RPMI8226 (cell line): ENCODE results near the gene SLC35E3.
A peak's percentile ranks its signal among the peaks of the same experiment; 100 is the strongest.
"Not testable (repeated sequence)": the region's sequence is repeated elsewhere in the genome, so short reads cannot be mapped to it uniquely, and the experiment has no call there.

Experiments used
- DNase-seq: peaks from one replicate; pipeline ENCODE4 v3.0.0-alpha.2; 2015

SLC35E3 gene

GRCh38 chr12:68796399-68796798 lies 50.4 kb downstream of the SLC35E3 start:
- DNase-seq, result no peak

DNA sequence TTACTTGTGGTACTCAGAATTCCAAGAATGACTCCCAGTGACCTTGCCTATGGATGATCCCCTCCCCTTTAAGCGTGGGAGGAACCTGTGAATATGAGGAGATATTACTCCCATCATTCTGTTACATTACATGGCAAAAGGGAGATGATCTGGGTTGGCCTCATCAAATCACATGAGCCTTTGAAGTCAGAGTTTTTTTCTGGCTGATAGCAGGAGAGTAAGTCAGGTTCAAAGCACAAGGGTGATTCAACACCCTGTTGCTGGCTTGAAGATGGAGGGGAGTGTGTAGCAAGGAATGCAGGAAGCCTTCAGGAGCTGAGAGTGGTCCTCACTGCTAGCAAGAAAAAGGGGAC lies 52.9 kb downstream of the SLC35E3 start:
- DNase-seq, result no peak

DNA sequence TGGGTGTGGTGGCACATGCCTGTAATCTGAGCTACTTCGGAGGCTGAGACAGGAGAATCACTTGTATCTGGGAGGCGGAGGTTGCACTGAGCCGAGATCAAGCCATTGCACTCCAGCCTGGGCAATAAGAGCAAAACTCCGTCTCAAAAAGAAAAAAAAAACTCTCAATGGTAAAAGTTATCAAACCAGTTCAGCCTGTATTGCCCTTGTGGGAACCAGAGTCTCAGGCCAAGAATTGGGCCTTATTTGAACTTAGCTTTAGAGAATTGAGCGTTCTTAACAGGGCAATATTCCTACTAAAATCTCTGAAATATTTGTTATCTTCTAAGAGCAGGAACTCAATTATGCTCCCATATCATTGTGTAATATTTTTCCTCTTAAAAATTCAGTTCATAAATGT lies 54.3 kb downstream of the SLC35E3 start:
- no peak for DNase-seq

DNA sequence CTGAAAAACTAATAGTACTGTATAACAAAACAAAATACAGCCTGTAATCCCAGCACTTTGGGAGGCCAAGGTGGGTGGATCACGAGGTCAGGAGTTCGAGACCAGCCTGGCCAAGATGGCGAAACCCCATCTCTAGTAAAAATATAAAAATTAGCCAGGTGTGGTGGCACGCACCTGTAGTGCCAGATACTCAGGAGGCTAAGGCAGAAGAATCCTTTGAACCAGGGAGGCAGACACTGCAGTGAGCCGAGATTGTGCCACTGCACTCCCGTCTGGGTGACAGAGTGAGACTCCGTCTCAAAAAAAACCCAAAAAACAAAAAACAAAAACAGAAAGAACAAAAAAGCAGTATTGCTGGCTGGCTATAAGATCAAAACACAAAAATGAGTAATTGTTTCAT lies 55.1 kb downstream of the SLC35E3 start:
- DNase-seq, result not testable (repeated sequence)

DNA sequence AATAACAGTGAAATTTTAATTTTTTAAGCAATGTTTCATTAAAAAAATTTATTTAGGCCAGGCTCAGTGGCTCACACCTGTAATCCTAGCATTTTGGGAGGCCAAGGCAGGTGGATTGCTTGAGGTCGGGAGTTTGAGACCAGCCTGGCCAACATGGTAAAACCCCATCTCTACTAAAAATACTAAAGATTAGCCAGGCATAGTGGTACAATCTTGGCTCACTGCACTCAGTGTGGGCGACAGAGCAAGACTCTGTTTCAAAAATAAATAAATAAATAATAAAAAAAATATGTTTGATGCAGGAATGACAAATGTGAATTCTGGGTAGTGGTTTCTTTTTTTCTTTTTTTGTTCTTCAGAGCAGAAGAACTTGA lies 56.4 kb downstream of the SLC35E3 start:
- not testable (repeated sequence) for DNase-seq

- not testable (repeated sequence) for DNase-seq
Measured at GRCh38 chr12:68802911-68803651, 57.1 kb downstream of the SLC35E3 start.

- DNase-seq, result no peak
Measured at GRCh38 chr12:68803948-68804656, 58.1 kb downstream of the SLC35E3 start.

DNA sequence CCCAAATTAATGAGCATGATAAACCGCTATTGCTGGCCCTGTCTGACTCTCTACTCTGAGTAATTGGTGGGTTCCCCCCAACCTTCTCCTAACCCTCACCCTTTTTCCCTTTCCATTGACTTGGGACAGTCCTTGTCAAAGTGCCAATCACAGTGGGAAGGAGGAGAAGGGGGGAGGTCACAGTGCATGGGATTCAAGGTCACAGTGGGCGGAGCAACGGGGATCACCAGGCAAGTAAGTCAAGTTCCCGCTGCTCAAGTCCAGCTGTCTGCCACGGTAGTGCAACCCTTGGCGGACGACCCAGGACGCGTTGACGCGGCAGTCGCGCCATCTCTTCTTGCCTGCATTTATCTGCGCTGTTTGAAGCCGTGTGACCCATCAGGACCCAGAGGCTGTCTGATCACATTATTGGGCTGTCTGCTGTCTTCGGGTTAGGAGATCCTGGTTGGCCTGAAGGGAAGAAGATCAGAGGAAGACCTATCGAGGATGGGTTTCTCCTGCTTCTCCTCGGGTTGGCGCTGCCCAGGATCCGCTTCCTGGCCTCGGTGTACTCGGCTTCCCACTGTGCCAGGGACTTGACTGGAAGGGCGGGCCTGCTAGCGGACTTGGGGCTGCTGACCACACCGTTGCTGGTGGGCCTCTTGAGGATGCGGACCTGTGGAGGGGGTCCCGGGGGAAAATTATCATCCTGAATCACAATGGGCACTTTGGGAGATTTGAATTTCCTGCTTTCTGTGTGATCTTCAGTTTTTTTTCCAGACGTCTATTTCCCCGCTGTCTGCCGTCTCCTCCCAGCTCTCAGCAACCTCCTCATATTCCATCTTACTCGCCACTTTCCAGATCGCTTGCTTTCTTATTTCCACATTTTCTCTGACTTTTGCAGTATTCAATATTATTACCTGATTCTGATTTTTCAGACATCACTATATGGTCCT lies 58.9 kb downstream of the SLC35E3 start:
- no peak for DNase-seq

GRCh38 chr12:68805592-68806120 lies 59.7 kb downstream of the SLC35E3 start:
- no peak for DNase-seq

- peak; percentile 9 for DNase-seq
Measured at GRCh38 chr12:68806488-68807237, 60.7 kb downstream of the SLC35E3 start.

DNA sequence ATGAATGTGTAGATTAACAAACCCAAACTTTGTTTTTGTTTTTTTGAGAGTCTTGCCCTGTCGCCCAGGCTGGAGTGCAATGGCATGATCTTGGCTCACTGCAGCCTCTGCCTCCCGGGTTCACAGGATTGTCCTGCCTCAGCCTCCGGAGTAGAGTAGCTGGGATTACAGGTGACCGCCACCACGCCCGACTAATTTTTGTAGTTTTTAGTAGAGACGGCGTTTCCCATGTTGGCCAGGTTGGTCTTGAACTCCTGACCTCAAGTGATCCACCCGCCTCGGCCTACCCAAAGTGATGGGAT lies 61.2 kb downstream of the SLC35E3 start:
- not testable (repeated sequence) for DNase-seq

DNA sequence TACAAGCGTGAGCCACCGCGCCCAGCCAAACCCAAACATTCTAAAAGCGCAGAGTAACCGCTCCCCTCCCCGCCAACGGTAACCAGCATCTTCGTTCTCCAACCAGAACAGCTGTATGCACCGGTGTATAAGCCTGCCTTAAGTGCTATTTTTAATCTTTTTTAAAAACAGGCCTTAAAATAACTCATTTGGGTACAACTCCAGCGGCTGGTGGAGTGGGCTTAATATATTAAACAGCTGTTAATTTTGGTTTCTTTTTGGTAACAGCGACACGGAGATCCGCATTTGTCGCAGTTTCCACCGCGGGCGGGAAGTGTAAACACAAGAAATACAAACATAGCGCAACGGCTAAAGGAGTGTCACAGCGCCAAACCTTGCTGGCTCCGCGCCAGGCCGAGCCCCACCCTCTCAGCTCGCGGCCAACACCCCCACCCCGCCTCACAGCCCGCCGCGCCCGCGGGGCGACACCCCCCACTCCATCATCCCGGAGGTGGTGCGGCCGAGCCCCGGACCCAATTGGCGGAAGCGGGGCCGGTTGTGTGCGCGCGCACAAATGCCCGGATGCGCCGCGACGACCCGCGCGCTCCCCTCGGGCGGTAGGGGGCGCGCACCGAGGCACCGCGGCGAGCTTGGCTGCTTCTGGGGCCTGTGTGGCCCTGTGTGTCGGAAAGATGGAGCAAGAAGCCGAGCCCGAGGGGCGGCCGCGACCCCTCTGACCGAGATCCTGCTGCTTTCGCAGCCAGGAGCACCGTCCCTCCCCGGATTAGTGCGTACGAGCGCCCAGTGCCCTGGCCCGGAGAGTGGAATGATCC lies 61.8 kb downstream of the SLC35E3 start, which contains the start of gene MDM2:
Gene MDM2, plus strand, starts transcription at position 602 of the 812 bp plus-strand sequence. CDS start 301 bp downstream, outside the sequence.
- DNase-seq, result peak; percentile 97

DNA sequence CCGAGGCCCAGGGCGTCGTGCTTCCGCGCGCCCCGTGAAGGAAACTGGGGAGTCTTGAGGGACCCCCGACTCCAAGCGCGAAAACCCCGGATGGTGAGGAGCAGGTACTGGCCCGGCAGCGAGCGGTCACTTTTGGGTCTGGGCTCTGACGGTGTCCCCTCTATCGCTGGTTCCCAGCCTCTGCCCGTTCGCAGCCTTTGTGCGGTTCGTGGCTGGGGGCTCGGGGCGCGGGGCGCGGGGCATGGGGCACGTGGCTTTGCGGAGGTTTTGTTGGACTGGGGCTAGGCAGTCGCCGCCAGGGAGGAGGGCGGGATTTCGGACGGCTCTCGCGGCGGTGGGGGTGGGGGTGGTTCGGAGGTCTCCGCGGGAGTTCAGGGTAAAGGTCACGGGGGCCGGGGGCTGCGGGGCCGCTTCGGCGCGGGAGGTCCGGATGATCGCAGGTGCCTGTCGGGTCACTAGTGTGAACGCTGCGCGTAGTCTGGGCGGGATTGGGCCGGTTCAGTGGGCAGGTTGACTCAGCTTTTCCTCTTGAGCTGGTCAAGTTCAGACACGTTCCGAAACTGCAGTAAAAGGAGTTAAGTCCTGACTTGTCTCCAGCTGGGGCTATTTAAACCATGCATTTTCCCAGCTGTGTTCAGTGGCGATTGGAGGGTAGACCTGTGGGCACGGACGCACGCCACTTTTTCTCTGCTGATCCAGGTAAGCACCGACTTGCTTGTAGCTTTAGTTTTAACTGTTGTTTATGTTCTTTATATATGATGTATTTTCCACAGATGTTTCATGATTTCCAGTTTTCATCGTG lies 62.6 kb downstream of the SLC35E3 start:
- DNase-seq, result peak; percentile 94

DNA sequence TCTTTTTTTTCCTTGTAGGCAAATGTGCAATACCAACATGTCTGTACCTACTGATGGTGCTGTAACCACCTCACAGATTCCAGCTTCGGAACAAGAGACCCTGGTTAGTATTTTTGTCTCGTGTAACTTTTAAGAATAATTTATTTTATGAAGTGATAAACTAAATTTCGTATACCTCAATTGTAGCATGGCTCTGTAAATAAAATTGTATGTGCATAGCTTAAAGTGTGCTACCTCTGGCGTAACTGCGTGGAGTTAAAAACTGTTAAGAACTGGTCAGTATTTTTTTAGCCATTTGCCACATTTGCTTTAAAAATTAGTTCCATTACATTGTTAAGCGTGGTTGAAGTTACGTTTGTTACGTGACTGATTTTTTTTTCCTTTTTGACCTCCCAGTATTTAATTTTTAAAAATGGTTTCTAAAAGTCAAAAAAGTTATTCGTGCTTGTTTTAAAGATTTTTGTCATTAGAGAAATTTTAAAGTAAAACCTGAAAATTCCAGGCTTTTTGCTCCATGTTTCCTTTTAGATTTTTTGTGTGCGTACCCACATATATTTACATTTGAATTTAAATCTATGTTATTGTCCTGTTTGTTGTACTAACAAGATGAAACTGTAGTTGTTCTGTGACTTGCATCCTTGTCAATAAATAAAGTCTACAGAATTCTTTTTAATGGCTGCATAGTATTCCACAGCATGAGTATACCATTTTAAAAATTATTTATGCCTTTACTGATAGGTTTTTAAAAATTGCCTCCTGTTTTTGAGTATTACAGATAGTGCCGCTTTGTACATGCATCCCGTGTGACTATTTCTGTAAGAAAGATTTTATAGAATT lies 63.4 kb downstream of the SLC35E3 start:
- no peak for DNase-seq

DNA sequence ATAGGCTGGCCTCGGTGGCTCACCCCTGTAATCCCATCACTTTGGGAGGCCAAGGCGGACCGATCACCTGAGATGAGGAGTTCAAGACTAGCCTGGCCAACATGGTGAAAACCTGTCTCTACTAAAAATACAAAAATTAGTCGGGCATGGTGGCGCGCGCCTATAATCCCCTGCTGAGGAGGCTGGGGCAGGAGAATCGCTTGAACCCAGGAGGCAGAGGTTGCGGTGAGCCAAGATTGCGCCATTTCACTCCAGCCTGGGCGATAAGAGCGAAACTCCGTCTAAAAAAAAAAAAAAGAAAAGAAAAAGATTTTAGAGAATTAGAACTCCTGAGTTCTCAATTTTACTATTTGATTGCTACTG lies 64.0 kb downstream of the SLC35E3 start:
- DNase-seq, result not testable (repeated sequence)

- not testable (repeated sequence) for DNase-seq
Measured at GRCh38 chr12:68811573-68811972, 65.6 kb downstream of the SLC35E3 start.

DNA sequence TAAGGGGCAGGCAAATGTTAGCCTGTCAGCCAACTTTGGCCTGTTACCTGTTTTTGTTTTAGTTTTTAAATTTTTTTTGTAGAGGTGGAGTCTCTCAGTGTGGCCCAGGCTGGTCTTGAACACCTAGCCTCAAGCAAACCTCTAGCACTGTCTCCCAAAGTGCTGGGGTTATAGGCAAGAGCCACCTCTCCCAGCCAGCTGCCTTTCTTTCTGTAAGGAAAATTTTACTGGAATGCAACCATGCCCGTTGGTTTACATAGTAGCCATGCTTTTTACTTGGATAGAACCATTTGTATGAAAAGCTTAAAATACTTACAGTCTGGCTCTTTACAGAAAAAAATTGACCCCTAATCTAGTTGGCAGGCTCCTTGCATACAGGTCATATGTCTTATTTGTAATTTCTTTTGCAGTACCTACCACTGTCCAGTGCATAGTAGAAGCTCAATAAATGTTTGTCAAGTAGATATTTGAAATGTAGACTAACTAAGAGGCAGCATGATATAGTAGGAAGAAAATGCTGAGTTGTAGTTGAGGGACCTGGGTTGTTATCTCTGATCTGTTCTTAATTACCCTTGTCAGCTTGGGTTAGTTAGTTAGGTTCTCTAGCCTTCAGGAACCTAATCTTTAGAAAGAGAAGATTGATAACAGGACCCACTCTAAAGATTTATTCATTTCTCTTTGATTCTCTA lies 66.7 kb downstream of the SLC35E3 start:
- no peak for DNase-seq

DNA sequence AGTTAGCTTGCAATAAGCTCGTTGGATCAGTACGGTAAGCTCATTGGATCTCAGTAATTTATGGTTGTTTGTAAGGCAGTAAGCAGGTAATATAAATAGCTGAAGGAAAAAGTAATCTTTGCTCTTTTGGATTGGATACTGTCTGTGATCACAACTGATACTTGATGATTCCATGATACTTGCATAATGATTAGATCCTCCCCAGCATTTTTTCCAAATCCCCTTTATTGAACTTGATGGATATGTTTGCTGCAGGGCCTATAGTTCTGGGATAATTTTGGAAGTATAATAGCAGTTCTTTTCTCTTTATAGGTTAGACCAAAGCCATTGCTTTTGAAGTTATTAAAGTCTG lies 67.2 kb downstream of the SLC35E3 start:
- DNase-seq, result no peak

GRCh38 chr12:68814490-68815231 lies 68.7 kb downstream of the SLC35E3 start:
- no peak for DNase-seq
